ENCODE data around the gene CLDN5.
"Not testable (repeated sequence)": the region's sequence is repeated elsewhere in the genome, so short reads cannot be mapped to it uniquely, and the experiment has no call there.

CLDN5 gene

GRCh38 chr22:19524170-19525115 lies at the start of gene CLDN5:
CLDN5 (minus strand) TSS chr22:19524410; CDS start chr22:19524255, 155 bp downstream.
- no peak for DNase-seq

- no peak for DNase-seq
Observed at GRCh38 chr22:19571995-19572394, 47.8 kb upstream of the CLDN5 start.

GRCh38 chr22:19571207-19571795 lies 47.1 kb upstream of the CLDN5 start:
- DNase-seq, result no peak

- no peak for DNase-seq
Observed at GRCh38 chr22:19569976-19570375, 45.8 kb upstream of the CLDN5 start.

- DNase-seq, result no peak
Observed at GRCh38 chr22:19569276-19569640, 45.0 kb upstream of the CLDN5 start.

GRCh38 chr22:19568337-19569275 lies 44.4 kb upstream of the CLDN5 start:
- DNase-seq, result no peak

- no peak for DNase-seq
Observed at GRCh38 chr22:19567157-19568009, 43.2 kb upstream of the CLDN5 start.

GRCh38 chr22:19566279-19567156 lies 42.3 kb upstream of the CLDN5 start:
- no peak for DNase-seq

- no peak for DNase-seq
Observed at GRCh38 chr22:19565382-19566278, 41.4 kb upstream of the CLDN5 start.

- DNase-seq, result no peak
Observed at GRCh38 chr22:19559956-19560355, 35.7 kb upstream of the CLDN5 start.

- no peak for DNase-seq
Observed at GRCh38 chr22:19559324-19559811, 35.2 kb upstream of the CLDN5 start.

GRCh38 chr22:19556963-19557545 lies 32.8 kb upstream of the CLDN5 start:
- no peak for DNase-seq

- no peak for DNase-seq
Observed at GRCh38 chr22:19555651-19556050, 31.4 kb upstream of the CLDN5 start.

GRCh38 chr22:19554834-19555404 lies 30.7 kb upstream of the CLDN5 start:
- DNase-seq, result no peak

GRCh38 chr22:19553201-19553600 lies 29.0 kb upstream of the CLDN5 start:
- no peak for DNase-seq

GRCh38 chr22:19550382-19550781 lies 26.2 kb upstream of the CLDN5 start:
- no peak for DNase-seq

- no peak for DNase-seq
Observed at GRCh38 chr22:19549428-19549827, 25.2 kb upstream of the CLDN5 start.

- no peak for DNase-seq
Observed at GRCh38 chr22:19548964-19549363, 24.8 kb upstream of the CLDN5 start.

GRCh38 chr22:19548427-19548826 lies 24.2 kb upstream of the CLDN5 start:
- not testable (repeated sequence) for DNase-seq

Measured in NCI-H1092 (cell line).